Gastrocnemius medialis (tissue), 4 donors: ENCODE results near the gene FAM13A.

Source experiments
- CTCF ChIP-seq, 5 experiments: fragments of 450-650 bp in 3 of 5; fragments of 200-600 bp in 2 of 5; sonication (generic) in 2 of 5; IDR thresholded peaks in 4 of 5; conservative IDR thresholded peaks in 1 of 5; 1 replicate in 4 of 5; 2 replicates in 1 of 5; pipeline ENCODE4 v1.5.1; 2016 to 2019; ENCODE audit warnings: antibody characterized with exemption in 5 of 5, mild to moderate bottlenecking in 3 of 5, moderate library complexity in 3 of 5
- POLR2A ChIP-seq, 2 donors: fragments of 450-650 bp; IDR thresholded peaks; one replicate each; pipeline ENCODE4 v1.6.1; 2017; ENCODE audit warnings: antibody characterized with exemption in 2 of 2, mild to moderate bottlenecking in 2 of 2, moderate library complexity in 2 of 2

- TF ChIP-seq CTCF (IDR thresholded peaks at IDR 0.05 in 4 of 5, conservative IDR thresholded peaks at IDR 0.05 in 1 of 5) (no peak), POLR2A (IDR thresholded peaks at IDR 0.05) (no peak)
These were observed 359.8 kb downstream of the FAM13A start for GRCh38 chr4:88697141-88697540.
